ENCODE data around the gene IFI30. TPM values are rescaled to one million over a fixed set of nuclear protein-coding genes. Genes with fewer than 3 reads are reported as not detected.
"Not testable (repeated sequence)": the region's sequence is repeated elsewhere in the genome, so short reads cannot be mapped to it uniquely, and the experiment has no call there.

The IFI30 gene
- total and polyA plus RNA-seq, 2 experiments from 2014 or later = 27.4 to 34.4 TPM

- TF ChIP-seq, protein P1, sequence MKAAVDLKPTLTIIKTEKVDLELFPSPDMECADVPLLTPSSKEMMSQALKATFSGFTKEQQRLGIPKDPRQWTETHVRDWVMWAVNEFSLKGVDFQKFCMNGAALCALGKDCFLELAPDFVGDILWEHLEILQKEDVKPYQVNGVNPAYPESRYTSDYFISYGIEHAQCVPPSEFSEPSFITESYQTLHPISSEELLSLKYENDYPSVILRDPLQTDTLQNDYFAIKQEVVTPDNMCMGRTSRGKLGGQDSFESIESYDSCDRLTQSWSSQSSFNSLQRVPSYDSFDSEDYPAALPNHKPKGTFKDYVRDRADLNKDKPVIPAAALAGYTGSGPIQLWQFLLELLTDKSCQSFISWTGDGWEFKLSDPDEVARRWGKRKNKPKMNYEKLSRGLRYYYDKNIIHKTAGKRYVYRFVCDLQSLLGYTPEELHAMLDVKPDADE (IDR thresholded peaks at IDR 0.05) = no peak
- no peak for TF ChIP-seq EZH2 (IDR thresholded peaks at IDR 0.05; ENCODE audit: low read depth, unreplicated experiment)
These were observed 15.1 kb upstream of the IFI30 start (continued) for GRCh38 chr19:18158467-18158866.

DNA sequence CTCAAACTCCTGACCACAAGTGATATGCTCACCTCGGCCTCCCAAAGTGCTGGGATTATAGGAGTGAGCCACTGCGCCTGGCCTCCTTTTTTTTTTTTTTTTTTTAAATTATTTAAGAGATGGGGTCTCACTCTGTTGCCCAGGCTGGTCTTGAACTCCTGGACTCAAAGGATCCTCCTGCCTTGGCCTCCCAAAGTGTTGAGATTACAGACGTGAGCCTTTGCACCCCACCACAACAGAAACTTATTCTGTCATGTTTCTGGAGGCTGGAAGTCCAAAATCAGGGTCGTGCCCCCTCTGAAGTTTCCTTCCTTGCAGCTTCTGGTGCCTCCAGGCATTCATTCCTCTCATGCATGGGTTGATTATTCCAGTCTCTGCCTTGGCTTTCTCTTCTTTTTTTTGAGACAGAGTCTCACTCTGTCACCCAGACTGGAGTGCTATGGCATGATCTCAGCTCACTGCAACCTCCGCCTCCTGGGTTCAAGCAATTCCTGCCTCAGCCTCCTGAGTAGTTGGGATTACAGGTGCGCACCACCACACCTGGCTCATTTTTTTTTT lies 14.5 kb upstream of the IFI30 start:
- not testable (repeated sequence) for H3K27me3 ChIP-seq (ENCODE audit: insufficient read depth); H4K20me1 ChIP-seq (replicated peaks; ENCODE audit: insufficient read depth); H3K27ac ChIP-seq (ENCODE audit: low read depth); H3K4me3 Mint-ChIP-seq; H3K27ac Mint-ChIP-seq; DNase-seq (ENCODE audit: low spot score); H3K9me2 ChIP-seq (ENCODE audit: insufficient read depth); H3K9me3 Mint-ChIP-seq; H3K36me3 ChIP-seq (ENCODE audit: insufficient read depth); H3K4me2 ChIP-seq; H2AFZ ChIP-seq; ATAC-seq; H3K79me2 ChIP-seq (replicated peaks; ENCODE audit: insufficient read depth); H3K4me3 ChIP-seq
- H3K4me1 Mint-ChIP-seq = peaks cover 16% of the 10 kb centered on the region
- H3K36me3 Mint-ChIP-seq (ENCODE audit: low read depth) = peaks cover 24% of the 10 kb centered on the region
- H3K27me3 Mint-ChIP-seq (ENCODE audit: insufficient read depth, low read depth, poor library complexity) = peaks cover 11% of the 10 kb centered on the region
- peaks cover 13% of the 10 kb centered on the region for H3F3A ChIP-seq (replicated peaks; ENCODE audit: low read depth)
- H3K4me1 ChIP-seq (ENCODE audit: insufficient read depth) = peaks cover 10% of the 10 kb centered on the region; the same call in 1 of the 2 replicates

DNA sequence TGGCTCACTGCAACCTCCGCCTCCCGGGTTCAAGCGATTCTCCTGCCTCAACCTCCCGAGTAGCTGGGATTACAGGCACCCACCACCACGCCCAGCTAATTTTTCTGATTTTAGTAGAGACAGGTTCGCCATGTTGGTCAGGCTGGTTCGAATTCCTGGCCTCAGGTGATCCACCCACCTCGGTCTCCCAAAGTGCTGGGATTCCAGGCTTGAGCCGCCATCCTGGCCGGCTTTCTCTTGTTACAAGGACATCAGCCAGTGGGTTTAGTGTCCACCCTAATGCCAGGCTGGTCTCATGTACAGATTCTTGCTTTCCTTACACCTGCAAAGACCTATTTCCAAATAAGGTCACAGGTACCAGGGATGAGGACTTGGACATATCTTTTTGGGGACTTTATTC lies 13.8 kb upstream of the IFI30 start:
- no peaks in the 10 kb centered on the region for H3K36me3 ChIP-seq (ENCODE audit: insufficient read depth)
- peaks cover 6% of the 10 kb centered on the region for H4K20me1 ChIP-seq (replicated peaks; ENCODE audit: insufficient read depth)
- no peak for ATAC-seq
- Mint-ChIP-seq H3K4me3 (no peak overlapping the region), H3K9me3 (no peaks in the 10 kb centered on the region), H3K27me3 (ENCODE audit: insufficient read depth, low read depth, poor library complexity) (peaks cover 11% of the 10 kb centered on the region), H3K36me3 (ENCODE audit: low read depth) (peaks cover 24% of the 10 kb centered on the region), H3K4me1 (peaks cover 11% of the 10 kb centered on the region), H3K27ac (no peak overlapping the region)
- no peak overlapping the region for H3K27ac ChIP-seq (ENCODE audit: low read depth)
- H3K27me3 ChIP-seq (ENCODE audit: insufficient read depth) = no peaks in the 10 kb centered on the region
- H3K4me1 ChIP-seq (ENCODE audit: insufficient read depth) = peaks cover 10% of the 10 kb centered on the region; the same call in 1 of the 2 replicates
- no peak overlapping the region for H3K4me2 ChIP-seq
- H3K4me3 ChIP-seq = no peak overlapping the region
- H3K79me2 ChIP-seq (replicated peaks; ENCODE audit: insufficient read depth) = no peaks in the 10 kb centered on the region; the same call in 1 of the 2 replicates
- peaks cover 9% of the 10 kb centered on the region for H3F3A ChIP-seq (replicated peaks; ENCODE audit: low read depth)
- H3K9me2 ChIP-seq (ENCODE audit: insufficient read depth) = no peaks in the 10 kb centered on the region
- H2AFZ ChIP-seq = no peak overlapping the region
- DNase-seq (ENCODE audit: low spot score) = no peak
- no peak for TF ChIP-seq JUNB (IDR thresholded peaks at IDR 0.05; ENCODE audit: unreplicated experiment)
- TF ChIP-seq, protein P1 (IDR thresholded peaks at IDR 0.05) = no peak
- TF ChIP-seq ZNF331 (CRISPR knock-in tag; IDR thresholded peaks at IDR 0.05; ENCODE audit: low read depth) = no peak
- TF ChIP-seq ZNF114 (CRISPR knock-in tag; IDR thresholded peaks at IDR 0.05) = no peak
- TF ChIP-seq POLR2AphosphoS5 (IDR thresholded peaks at IDR 0.05; ENCODE audit: low read depth) = no peak
- TF ChIP-seq, protein P2, sequence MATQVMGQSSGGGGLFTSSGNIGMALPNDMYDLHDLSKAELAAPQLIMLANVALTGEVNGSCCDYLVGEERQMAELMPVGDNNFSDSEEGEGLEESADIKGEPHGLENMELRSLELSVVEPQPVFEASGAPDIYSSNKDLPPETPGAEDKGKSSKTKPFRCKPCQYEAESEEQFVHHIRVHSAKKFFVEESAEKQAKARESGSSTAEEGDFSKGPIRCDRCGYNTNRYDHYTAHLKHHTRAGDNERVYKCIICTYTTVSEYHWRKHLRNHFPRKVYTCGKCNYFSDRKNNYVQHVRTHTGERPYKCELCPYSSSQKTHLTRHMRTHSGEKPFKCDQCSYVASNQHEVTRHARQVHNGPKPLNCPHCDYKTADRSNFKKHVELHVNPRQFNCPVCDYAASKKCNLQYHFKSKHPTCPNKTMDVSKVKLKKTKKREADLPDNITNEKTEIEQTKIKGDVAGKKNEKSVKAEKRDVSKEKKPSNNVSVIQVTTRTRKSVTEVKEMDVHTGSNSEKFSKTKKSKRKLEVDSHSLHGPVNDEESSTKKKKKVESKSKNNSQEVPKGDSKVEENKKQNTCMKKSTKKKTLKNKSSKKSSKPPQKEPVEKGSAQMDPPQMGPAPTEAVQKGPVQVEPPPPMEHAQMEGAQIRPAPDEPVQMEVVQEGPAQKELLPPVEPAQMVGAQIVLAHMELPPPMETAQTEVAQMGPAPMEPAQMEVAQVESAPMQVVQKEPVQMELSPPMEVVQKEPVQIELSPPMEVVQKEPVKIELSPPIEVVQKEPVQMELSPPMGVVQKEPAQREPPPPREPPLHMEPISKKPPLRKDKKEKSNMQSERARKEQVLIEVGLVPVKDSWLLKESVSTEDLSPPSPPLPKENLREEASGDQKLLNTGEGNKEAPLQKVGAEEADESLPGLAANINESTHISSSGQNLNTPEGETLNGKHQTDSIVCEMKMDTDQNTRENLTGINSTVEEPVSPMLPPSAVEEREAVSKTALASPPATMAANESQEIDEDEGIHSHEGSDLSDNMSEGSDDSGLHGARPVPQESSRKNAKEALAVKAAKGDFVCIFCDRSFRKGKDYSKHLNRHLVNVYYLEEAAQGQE (IDR thresholded peaks at IDR 0.05; ENCODE audit: unreplicated experiment) = no peak
- TF ChIP-seq EZH2phosphoT487 (IDR thresholded peaks at IDR 0.05; ENCODE audit: unreplicated experiment) = no peak
- TF ChIP-seq NANOG (IDR thresholded peaks at IDR 0.05; ENCODE audit: borderline replicate concordance) = no peak
- TF ChIP-seq EZH2 (IDR thresholded peaks at IDR 0.05; ENCODE audit: low read depth, unreplicated experiment) = no peak
- TF ChIP-seq STAT1 (IDR thresholded peaks at IDR 0.05; ENCODE audit: unreplicated experiment) = no peak
- no peak for TF ChIP-seq CTCF (conservative IDR thresholded peaks at IDR 0.05; ENCODE audit: low read depth in 2 of 2)

Data from GM23338 (cell line).